Activated B cell treated with CpG ODN at 0.5 μM for 24 hours (primary cell): ENCODE measurements around the gene CLDND2. TPM values are rescaled to one million over a fixed set of nuclear protein-coding genes. Genes with fewer than 3 reads are reported as not detected.

Experiments used
- ATAC-seq: fragments of 200-7000 bp; cut with Tn5 transposase; one replicate; pipeline ENCODE4 v1.10.0; 2021; ENCODE audit warnings: low read depth, mild to moderate bottlenecking, moderate library complexity
- CTCF ChIA-PET: fragments of 350-600 bp; sonication (Branson Sonifier 250); formaldehyde crosslinking; loops from one replicate; lab custom pipeline; 2021; ENCODE audit warnings: antibody characterized with exemption; lab: Charles Lee
- POLR2A ChIA-PET: fragments of 350-600 bp; sonication (Branson Sonifier 250); formaldehyde crosslinking; loops from one replicate; lab custom pipeline; 2021; ENCODE audit warnings: antibody characterized with exemption; lab: Charles Lee
- DNase-seq: peaks from one replicate; pipeline ENCODE4 v3.0.0; 2022
- H3K27ac Mint-ChIP-seq: one replicate; pipeline ENCODE4 v1.8.0; 2020; ENCODE audit warnings: mixed read lengths
- H3K27me3 Mint-ChIP-seq: one replicate; pipeline ENCODE4 v1.8.0; 2021; ENCODE audit warnings: mixed read lengths
- H3K36me3 Mint-ChIP-seq: one replicate; pipeline ENCODE4 v1.8.0; 2021; ENCODE audit warnings: low read depth, mixed read lengths
- H3K4me1 Mint-ChIP-seq: one replicate; pipeline ENCODE4 v1.8.0; 2021; ENCODE audit warnings: mixed read lengths
- H3K4me3 Mint-ChIP-seq: one replicate; pipeline ENCODE4 v1.8.0; 2020; ENCODE audit warnings: mild to moderate bottlenecking, mixed read lengths
- H3K9me3 Mint-ChIP-seq: one replicate; pipeline ENCODE4 v1.8.0; 2020; ENCODE audit warnings: mixed read lengths
- intact Hi-C: fragments of 100-400 bp; cut with micrococcal nuclease; formaldehyde crosslinking; loops from one replicate; pipeline ENCODE4 v1.15.1; 2024
- total RNA-seq: library from RNA; stranded (reverse); gene quantifications from 2 replicates; pipeline ENCODE4 v1.2.3, GENCODE V29; 2022
- TF ChIP-seq, protein P1 (sequence below): fragments of 200-600 bp; IDR thresholded peaks from one replicate; pipeline ENCODE4 v1.8.0; 2022; ENCODE audit warnings: antibody characterized with exemption, mild to moderate bottlenecking

The CLDND2 gene
- total RNA-seq, 1 donor from 2014 or later = 2.2 TPM

DNA sequence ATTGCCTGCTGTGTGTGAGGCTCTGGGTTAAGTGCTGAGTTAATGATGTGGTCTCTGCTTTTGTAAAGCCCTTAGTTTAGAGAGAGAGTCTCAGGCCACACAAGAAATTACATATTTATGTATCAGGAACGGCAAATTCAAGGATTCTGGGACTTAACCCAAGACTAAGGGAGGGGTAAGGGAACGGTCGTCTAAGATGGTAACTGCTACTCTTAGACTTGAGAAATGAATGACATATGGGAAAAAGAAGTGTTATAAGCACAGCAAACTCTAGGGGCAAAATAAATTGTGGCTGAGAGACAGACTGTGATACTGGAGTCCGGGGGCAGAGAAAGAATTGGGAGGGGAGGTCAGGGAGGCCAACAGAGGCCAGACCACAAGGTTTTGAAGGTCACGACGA is 37.1 kb downstream of the CLDND2 start:
- intact Hi-C loops = no loop called here
- TF ChIP-seq, protein P1, sequence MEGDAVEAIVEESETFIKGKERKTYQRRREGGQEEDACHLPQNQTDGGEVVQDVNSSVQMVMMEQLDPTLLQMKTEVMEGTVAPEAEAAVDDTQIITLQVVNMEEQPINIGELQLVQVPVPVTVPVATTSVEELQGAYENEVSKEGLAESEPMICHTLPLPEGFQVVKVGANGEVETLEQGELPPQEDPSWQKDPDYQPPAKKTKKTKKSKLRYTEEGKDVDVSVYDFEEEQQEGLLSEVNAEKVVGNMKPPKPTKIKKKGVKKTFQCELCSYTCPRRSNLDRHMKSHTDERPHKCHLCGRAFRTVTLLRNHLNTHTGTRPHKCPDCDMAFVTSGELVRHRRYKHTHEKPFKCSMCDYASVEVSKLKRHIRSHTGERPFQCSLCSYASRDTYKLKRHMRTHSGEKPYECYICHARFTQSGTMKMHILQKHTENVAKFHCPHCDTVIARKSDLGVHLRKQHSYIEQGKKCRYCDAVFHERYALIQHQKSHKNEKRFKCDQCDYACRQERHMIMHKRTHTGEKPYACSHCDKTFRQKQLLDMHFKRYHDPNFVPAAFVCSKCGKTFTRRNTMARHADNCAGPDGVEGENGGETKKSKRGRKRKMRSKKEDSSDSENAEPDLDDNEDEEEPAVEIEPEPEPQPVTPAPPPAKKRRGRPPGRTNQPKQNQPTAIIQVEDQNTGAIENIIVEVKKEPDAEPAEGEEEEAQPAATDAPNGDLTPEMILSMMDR = no peak
- Mint-ChIP-seq H3K9me3 (no peaks in the 10 kb centered on the region), H3K27ac (no peak overlapping the region), H3K4me1 (peaks cover 6% of the 10 kb centered on the region), H3K27me3 (peaks cover 22% of the 10 kb centered on the region), H3K36me3 (peaks cover 9% of the 10 kb centered on the region), H3K4me3 (no peak overlapping the region)
- DNase-seq (no peak), ATAC-seq (no peak)
- POLR2A ChIA-PET = no interaction called here
- CTCF ChIA-PET = no interaction called here

DNA sequence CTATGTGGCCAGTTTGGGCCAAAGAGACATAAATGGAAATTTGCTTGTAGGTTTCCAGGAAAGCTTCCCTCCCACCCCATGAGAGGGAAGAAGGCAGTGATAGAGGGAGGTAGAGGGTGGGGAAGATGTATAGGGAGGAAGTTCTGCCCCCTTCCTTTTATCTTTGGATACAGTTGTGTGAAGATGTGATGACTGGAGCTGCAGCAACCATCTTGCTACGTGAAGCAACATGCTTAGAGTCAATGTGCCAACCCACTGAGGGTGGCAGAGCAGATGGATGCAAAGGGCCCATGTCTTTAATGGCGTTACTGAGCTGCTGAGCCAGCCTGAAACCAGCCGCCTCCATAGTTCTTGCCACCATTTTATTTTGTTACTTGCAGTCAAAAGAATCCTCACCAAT is 37.6 kb downstream of the CLDND2 start:
- Mint-ChIP-seq H3K27ac (no peak overlapping the region), H3K9me3 (no peaks in the 10 kb centered on the region), H3K27me3 (peaks cover 27% of the 10 kb centered on the region), H3K4me3 (no peak overlapping the region), H3K4me1 (peaks cover 10% of the 10 kb centered on the region), H3K36me3 (peaks cover 9% of the 10 kb centered on the region)
- TF ChIP-seq, protein P1 = no peak
- ChIA-PET POLR2A (no interaction called here), CTCF (no interaction called here)
- no peak for DNase-seq
- intact Hi-C loops = no loop called here
- ATAC-seq = no peak

DNA sequence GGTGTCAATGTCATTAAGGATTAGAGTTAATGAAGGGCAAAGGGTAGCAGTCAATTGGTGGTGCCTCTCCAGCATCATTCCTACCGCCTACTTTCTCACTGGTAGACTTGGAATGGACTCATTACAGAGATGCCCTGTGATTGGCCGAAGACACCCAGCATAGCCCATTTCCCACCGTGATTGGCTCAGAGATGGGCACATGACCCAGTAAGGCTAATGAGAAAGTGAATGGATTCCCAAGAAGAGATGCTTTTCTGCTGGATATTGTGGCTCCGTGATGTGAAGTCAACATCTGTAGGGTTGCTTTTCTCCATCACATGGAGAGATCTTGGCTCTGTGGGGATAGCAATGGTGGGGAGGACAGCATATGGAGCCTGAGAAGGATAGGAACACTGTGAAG is 38.4 kb downstream of the CLDND2 start:
- POLR2A ChIA-PET = no interaction called here
- peaks cover 9% of the 10 kb centered on the region for H3K36me3 Mint-ChIP-seq

DNA sequence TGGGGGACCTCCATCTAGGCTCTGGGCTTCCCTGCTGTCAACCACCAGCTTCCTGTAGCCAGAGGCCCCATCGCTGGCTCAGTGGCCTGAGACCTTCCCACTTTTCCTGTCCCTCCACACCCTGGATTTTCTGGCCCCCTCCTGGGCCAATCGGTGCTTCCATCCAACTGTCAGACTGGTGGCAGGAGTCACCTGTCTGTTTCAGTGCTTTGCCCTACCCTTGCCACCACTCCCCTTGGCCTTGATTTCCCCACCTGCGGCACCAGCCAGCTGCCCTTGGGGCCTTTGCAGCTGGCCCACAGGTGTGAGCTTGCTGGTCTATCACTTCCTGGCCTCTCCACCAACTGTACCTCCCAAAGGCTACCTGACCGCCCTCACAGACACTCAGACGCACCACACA is 39.4 kb downstream of the CLDND2 start:
- H3K4me3 Mint-ChIP-seq = no peak overlapping the region

More for the DNA sequence above, 38.4 kb downstream of the CLDND2 start:
- no peak overlapping the region for H3K27ac Mint-ChIP-seq
- DNase-seq = no peak
- peaks cover 10% of the 10 kb centered on the region for H3K4me1 Mint-ChIP-seq
- intact Hi-C loops = no loop called here
- no peak for ATAC-seq
- no peak overlapping the region for H3K4me3 Mint-ChIP-seq
- peaks cover 35% of the 10 kb centered on the region for H3K27me3 Mint-ChIP-seq
- TF ChIP-seq, protein P1 = no peak
- no peaks in the 10 kb centered on the region for H3K9me3 Mint-ChIP-seq
- CTCF ChIA-PET = no interaction called here

DNA sequence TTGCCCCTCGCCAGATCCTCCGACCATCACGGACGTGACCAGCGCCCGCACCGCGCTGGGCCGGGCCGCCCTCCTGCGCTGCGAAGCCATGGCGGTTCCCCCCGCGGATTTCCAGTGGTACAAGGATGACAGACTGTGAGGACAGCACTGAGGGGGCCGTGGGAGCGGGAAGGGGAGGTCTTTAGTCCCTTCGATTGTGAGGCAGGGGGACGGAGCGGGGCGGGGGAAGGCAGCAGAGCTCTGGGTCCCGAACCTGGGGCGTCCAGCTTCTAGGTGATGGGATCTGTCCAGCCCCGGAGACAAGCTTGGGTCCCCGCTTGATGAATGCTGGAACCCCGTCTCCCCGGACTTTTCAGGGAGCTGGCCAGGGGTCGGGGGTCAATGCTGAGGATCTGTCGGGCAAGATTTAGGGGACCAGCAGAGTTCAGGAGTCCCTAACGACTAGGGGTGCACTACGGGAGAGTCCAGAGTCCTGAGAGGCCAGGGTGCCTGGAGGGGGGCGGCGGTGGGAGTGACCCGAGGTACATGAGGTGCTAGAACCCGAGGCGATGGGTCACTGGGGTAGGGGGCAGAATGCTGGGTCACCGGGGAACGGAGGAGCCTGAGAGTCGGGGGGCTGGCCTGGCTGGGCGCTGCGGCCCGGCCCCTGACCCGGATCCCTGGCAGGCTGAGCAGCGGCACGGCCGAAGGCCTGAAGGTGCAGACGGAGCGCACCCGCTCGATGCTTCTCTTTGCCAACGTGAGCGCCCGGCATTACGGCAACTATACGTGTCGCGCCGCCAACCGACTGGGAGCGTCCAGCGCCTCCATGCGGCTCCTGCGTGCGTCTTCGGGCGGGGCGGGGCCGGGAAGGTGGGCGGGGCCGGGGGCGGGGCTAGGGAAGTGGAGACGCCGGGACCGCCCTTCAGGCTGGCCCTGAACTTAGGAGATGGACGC is 41.5 kb downstream of the CLDND2 start:
- H3K9me3 Mint-ChIP-seq = no peaks in the 10 kb centered on the region
- intact Hi-C loops = no loop called here
- H3K4me1 Mint-ChIP-seq = peaks cover 10% of the 10 kb centered on the region
- TF ChIP-seq, protein P1 = no peak
- ChIA-PET CTCF (interaction anchor here (0.7 kb wide), 1 partner anchor 142 kb away, joined by 3 read pairs; no protein-coding TSS in a partner anchor), POLR2A (no interaction called here)
- H3K4me3 Mint-ChIP-seq = peak overlapping the region; percentile 58
- ATAC-seq = peak; percentile 70
- no peak overlapping the region for H3K27ac Mint-ChIP-seq
- peaks cover 60% of the 10 kb centered on the region for H3K27me3 Mint-ChIP-seq
- no peak for DNase-seq
- peaks cover 9% of the 10 kb centered on the region for H3K36me3 Mint-ChIP-seq

More for the DNA sequence above, 39.4 kb downstream of the CLDND2 start:
- DNase-seq = no peak
- TF ChIP-seq, protein P1 = no peak
- no peak for ATAC-seq
- peaks cover 9% of the 10 kb centered on the region for H3K36me3 Mint-ChIP-seq
- POLR2A ChIA-PET = no interaction called here
- CTCF ChIA-PET = no interaction called here
- H3K9me3 Mint-ChIP-seq = no peaks in the 10 kb centered on the region
- intact Hi-C loops = no loop called here
- H3K4me1 Mint-ChIP-seq = peaks cover 10% of the 10 kb centered on the region
- H3K27me3 Mint-ChIP-seq = peaks cover 40% of the 10 kb centered on the region
- no peak overlapping the region for H3K27ac Mint-ChIP-seq
